Trophoblast cell (in vitro differentiated cells and primary cell): ENCODE results near the gene TBC1D22A.

Source experiments
- DNase-seq, 2 donors: peaks; one replicate each; pipeline ENCODE4 v3.0.0-alpha.2; 2016
- H2AFZ ChIP-seq: 2 replicates; pipeline ENCODE4 v1.6.1; 2013; ENCODE audit warnings: low read length, moderate library complexity, mild to moderate bottlenecking; ENCODE audit not compliant: insufficient read depth, poor library complexity
- H2AK5ac ChIP-seq: 2 replicates; pipeline ENCODE4 v1.6.1; 2013; ENCODE audit warnings: mild to moderate bottlenecking, low read length
- H2BK120ac ChIP-seq: 2 replicates; pipeline ENCODE4 v1.6.1; 2013; ENCODE audit warnings: low read length, mild to moderate bottlenecking, moderate library complexity; ENCODE audit not compliant: insufficient read depth, poor library complexity
- H2BK12ac ChIP-seq: 2 replicates; pipeline ENCODE4 v1.6.1; 2013; ENCODE audit warnings: mild to moderate bottlenecking, low read length, moderate library complexity
- H2BK5ac ChIP-seq: 2 replicates; pipeline ENCODE4 v1.6.1; 2013; ENCODE audit warnings: low read length, low read depth, moderate library complexity, mild to moderate bottlenecking; ENCODE audit not compliant: poor library complexity
- H3K14ac ChIP-seq: 2 replicates; pipeline ENCODE4 v1.6.1; 2013; ENCODE audit warnings: mild to moderate bottlenecking, low read length
- H3K18ac ChIP-seq: 2 replicates; pipeline ENCODE4 v1.6.1; 2013; ENCODE audit warnings: mild to moderate bottlenecking, low read length
- H3K23ac ChIP-seq: 2 replicates; pipeline ENCODE4 v1.6.1; 2013; ENCODE audit warnings: low read length
- H3K27ac ChIP-seq: 2 replicates; pipeline ENCODE4 v1.5.1; 2013; ENCODE audit warnings: low read depth, mild to moderate bottlenecking, inconsistent platforms, low read length, moderate library complexity
- H3K27me3 ChIP-seq: 2 replicates; pipeline ENCODE4 v1.6.1; 2013; ENCODE audit warnings: inconsistent platforms, mild to moderate bottlenecking, low read length, moderate library complexity; ENCODE audit not compliant: insufficient read depth
- H3K36me3 ChIP-seq, 2 experiments: 1 replicate in 1 of 2; 2 replicates in 1 of 2; pipeline ENCODE4 v1.6.1; 2013; ENCODE audit warnings: low read length in 2 of 2, mild to moderate bottlenecking in 2 of 2, moderate library complexity in 1 of 2; ENCODE audit not compliant: insufficient read depth in 2 of 2, control insufficient read depth in 1 of 2
- H3K4ac ChIP-seq: 2 replicates; pipeline ENCODE4 v1.6.1; 2013; ENCODE audit warnings: low read depth, mild to moderate bottlenecking, low read length, moderate library complexity
- H3K4me1 ChIP-seq, 2 experiments: 1 replicate in 1 of 2; 2 replicates in 1 of 2; pipeline ENCODE4 v1.6.1; 2013; ENCODE audit warnings: low read length in 2 of 2, mild to moderate bottlenecking in 2 of 2, moderate library complexity in 1 of 2; ENCODE audit not compliant: insufficient read depth in 2 of 2, control insufficient read depth in 1 of 2
- H3K4me2 ChIP-seq: 2 replicates; pipeline ENCODE4 v1.6.1; 2013; ENCODE audit warnings: inconsistent platforms, mild to moderate bottlenecking, low read length, moderate library complexity
- H3K4me3 ChIP-seq: 2 replicates; pipeline ENCODE4 v1.5.1; 2013; ENCODE audit warnings: mild to moderate bottlenecking, low read depth, low read length, inconsistent platforms
- H3K79me1 ChIP-seq: one replicate; pipeline ENCODE4 v1.6.1; 2013; ENCODE audit warnings: low read length
- H3K79me2 ChIP-seq: 2 replicates; pipeline ENCODE4 v1.6.1; 2013; ENCODE audit warnings: low read length, mild to moderate bottlenecking; ENCODE audit not compliant: control insufficient read depth, insufficient read depth, poor library complexity
- H3K9ac ChIP-seq: 2 replicates; pipeline ENCODE4 v1.6.1; 2013; ENCODE audit warnings: mild to moderate bottlenecking, low read length
- H3K9me3 ChIP-seq: 2 replicates; pipeline ENCODE4 v1.6.1; 2013; ENCODE audit warnings: low read depth, mild to moderate bottlenecking, control low read depth, inconsistent platforms, low read length; ENCODE audit not compliant: insufficient read depth
- H4K12ac ChIP-seq: 2 replicates; pipeline ENCODE4 v1.6.1; 2013; ENCODE audit warnings: low read depth, mild to moderate bottlenecking, low read length, moderate library complexity
- H4K8ac ChIP-seq: 2 replicates; pipeline ENCODE4 v1.6.1; 2013; ENCODE audit warnings: low read depth, mild to moderate bottlenecking, low read length, moderate library complexity
- H4K91ac ChIP-seq: one replicate; pipeline ENCODE4 v1.6.1; 2013; ENCODE audit warnings: low read depth, mild to moderate bottlenecking, low read length, moderate library complexity
- WGBS: extraction: QIAGEN DNeasy Blood & Tissue Kit; methylation state at CpG from one replicate; pipeline ENCODE4 v1.1.7; 2013; ENCODE audit warnings: missing lambda C conversion rate; ENCODE audit not compliant: insufficient read length, insufficient coverage; ENCODE audit errors: extremely low coverage; 5-methylcytosine and 5-hydroxymethylcytosine counted together

Gene TBC1D22A

GRCh38 chr22:46842606-46843005 lies 80.2 kb downstream of the TBC1D22A start:
- H3K27ac ChIP-seq, result no peak overlapping the region
- no peak overlapping the region for H4K12ac ChIP-seq
- no peak for DNase-seq
- H3K18ac ChIP-seq, result peak overlapping the region; percentile 15
- H3K27me3 ChIP-seq, result no peaks in the 10 kb centered on the region
- H3K9ac ChIP-seq, result no peak overlapping the region
- no peak overlapping the region for H2AFZ ChIP-seq
- H3K4me2 ChIP-seq, result no peak overlapping the region
- WGBS, result no CpG with 5 or more reads among the region's 11 CpGs
- no peak overlapping the region for H3K4me3 ChIP-seq
- H2BK5ac ChIP-seq, result no peak overlapping the region
- peaks cover 5 to 8% of the 10 kb centered on the region in 2 experiments for H3K4me1 ChIP-seq
- H2BK12ac ChIP-seq, result no peak overlapping the region
- H3K36me3 ChIP-seq, result no peaks in the 10 kb centered on the region
- H3K23ac ChIP-seq, result no peak overlapping the region
- H4K91ac ChIP-seq, result no peak overlapping the region
- H3K9me3 ChIP-seq, result peaks cover 2% of the 10 kb centered on the region
- no peaks in the 10 kb centered on the region for H3K79me1 ChIP-seq
- no peak overlapping the region for H2BK120ac ChIP-seq
- H3K14ac ChIP-seq, result no peak overlapping the region
- H3K79me2 ChIP-seq, result no peaks in the 10 kb centered on the region
- no peak overlapping the region for H3K4ac ChIP-seq
- H4K8ac ChIP-seq, result no peak overlapping the region
- no peak overlapping the region for H2AK5ac ChIP-seq

- H4K91ac ChIP-seq, result no peak overlapping the region
- WGBS, result no CpG with 5 or more reads among the region's 10 CpGs
- H3K27ac ChIP-seq, result no peak overlapping the region
- no peak overlapping the region for H4K8ac ChIP-seq
- no peaks in the 10 kb centered on the region for H3K79me1 ChIP-seq
- H2BK5ac ChIP-seq, result no peak overlapping the region
- no peak overlapping the region for H3K9ac ChIP-seq
- no peak overlapping the region for H3K14ac ChIP-seq
- H3K4me1 ChIP-seq, result peaks cover 5 to 10% of the 10 kb centered on the region in 2 experiments
- H3K27me3 ChIP-seq, result no peaks in the 10 kb centered on the region
- no peak overlapping the region for H2AFZ ChIP-seq
- no peaks in the 10 kb centered on the region for H3K36me3 ChIP-seq
- DNase-seq, result peak in 1 of 2 donors; percentile 47
- peaks cover 2% of the 10 kb centered on the region for H3K9me3 ChIP-seq
- H3K18ac ChIP-seq, result no peak overlapping the region
- H3K4me2 ChIP-seq, result no peak overlapping the region
- H3K79me2 ChIP-seq, result no peaks in the 10 kb centered on the region
- no peak overlapping the region for H4K12ac ChIP-seq
- H2AK5ac ChIP-seq, result no peak overlapping the region
- H3K4me3 ChIP-seq, result no peak overlapping the region
- H3K23ac ChIP-seq, result no peak overlapping the region
- no peak overlapping the region for H2BK12ac ChIP-seq
- no peak overlapping the region for H3K4ac ChIP-seq
- H2BK120ac ChIP-seq, result no peak overlapping the region
Observed at GRCh38 chr22:46843821-46844255, 81.4 kb downstream of the TBC1D22A start.

- H3K79me1 ChIP-seq, result no peaks in the 10 kb centered on the region
- no peaks in the 10 kb centered on the region for H3K36me3 ChIP-seq
- no peak overlapping the region for H3K23ac ChIP-seq
- H3K14ac ChIP-seq, result no peak overlapping the region
- H2AK5ac ChIP-seq, result no peak overlapping the region
- H3K27me3 ChIP-seq, result no peaks in the 10 kb centered on the region
- no peak overlapping the region for H3K9ac ChIP-seq
- no peak overlapping the region for H3K4ac ChIP-seq
- no peak overlapping the region for H3K18ac ChIP-seq
- H4K91ac ChIP-seq, result no peak overlapping the region
- no peak overlapping the region for H4K12ac ChIP-seq
- H3K4me1 ChIP-seq, result peaks cover 5 to 12% of the 10 kb centered on the region in 2 experiments
- H4K8ac ChIP-seq, result no peak overlapping the region
- no peak overlapping the region for H3K4me3 ChIP-seq
- H2BK120ac ChIP-seq, result no peak overlapping the region
- no peak overlapping the region for H2BK5ac ChIP-seq
- peaks cover 2% of the 10 kb centered on the region for H3K9me3 ChIP-seq
- no peak for DNase-seq
- H3K27ac ChIP-seq, result no peak overlapping the region
- H3K4me2 ChIP-seq, result no peak overlapping the region
- H2AFZ ChIP-seq, result no peak overlapping the region
- WGBS, result no CpG with 5 or more reads among the region's 11 CpGs
- no peaks in the 10 kb centered on the region for H3K79me2 ChIP-seq
- H2BK12ac ChIP-seq, result no peak overlapping the region
Observed at GRCh38 chr22:46844606-46845210, 82.3 kb downstream of the TBC1D22A start.

GRCh38 chr22:46845296-46846149 lies 83.1 kb downstream of the TBC1D22A start:
- Histone ChIP-seq H3K4me1 (peaks cover 5 to 12% of the 10 kb centered on the region in 2 experiments), H3K4me2 (no peak overlapping the region), H3K79me1 (no peaks in the 10 kb centered on the region), H2BK12ac (no peak overlapping the region), H3K14ac (no peak overlapping the region), H3K27me3 (no peaks in the 10 kb centered on the region), H2AFZ (no peak overlapping the region), H3K4ac (no peak overlapping the region), H4K12ac (no peak overlapping the region), H3K36me3 (no peaks in the 10 kb centered on the region), H3K9ac (no peak overlapping the region), H3K18ac (no peak overlapping the region), H3K4me3 (no peak overlapping the region), H2BK5ac (no peak overlapping the region), H3K79me2 (no peaks in the 10 kb centered on the region), H2AK5ac (no peak overlapping the region), H3K9me3 (peaks cover 2% of the 10 kb centered on the region), H3K27ac (no peak overlapping the region), H3K23ac (no peak overlapping the region), H2BK120ac (no peak overlapping the region), H4K91ac (no peak overlapping the region), H4K8ac (no peak overlapping the region)
- WGBS, result no CpG with 5 or more reads among the region's 17 CpGs
- DNase-seq, result no peak
